Measurements from ENCODE around the gene CEP170B.

The CEP170B gene

GRCh38 chr14:104935955-104936354 is 70.9 kb downstream of the CEP170B start:
- Histone ChIP-seq H3K9me2 (replicated peaks; ENCODE audit: low read depth, low read length) (no peaks in the 10 kb centered on the region), H4K20me1 (ENCODE audit: insufficient read depth, low read length, poor library complexity, severe bottlenecking) (no peaks in the 10 kb centered on the region), H3K27me3 (ENCODE audit: insufficient read depth, low read length, poor library complexity, severe bottlenecking) (no peaks in the 10 kb centered on the region), H3K9ac (ENCODE audit: low read depth, low read length, poor library complexity, severe bottlenecking) (no peak overlapping the region), H3K79me2 (ENCODE audit: insufficient read depth, low read length) (no peaks in the 10 kb centered on the region), H3K4me2 (ENCODE audit: low read depth, low read length, poor library complexity, severe bottlenecking) (no peak overlapping the region), H3K36me3 (ENCODE audit: insufficient read depth, low read length) (no peaks in the 10 kb centered on the region), H2AFZ (ENCODE audit: low read length) (no peak overlapping the region), H3F3A (ENCODE audit: low read depth) (no peaks in the 10 kb centered on the region), H3K4me1 (ENCODE audit: insufficient read depth, low read length, poor library complexity, severe bottlenecking) (no peaks in the 10 kb centered on the region), H3K4me3 (ENCODE audit: low read length, poor library complexity, severe bottlenecking) (no peak overlapping the region), H3K9me3 (ENCODE audit: insufficient read depth, low read depth, low read length) (no peaks in the 10 kb centered on the region)
- TF ChIP-seq, protein P1, sequence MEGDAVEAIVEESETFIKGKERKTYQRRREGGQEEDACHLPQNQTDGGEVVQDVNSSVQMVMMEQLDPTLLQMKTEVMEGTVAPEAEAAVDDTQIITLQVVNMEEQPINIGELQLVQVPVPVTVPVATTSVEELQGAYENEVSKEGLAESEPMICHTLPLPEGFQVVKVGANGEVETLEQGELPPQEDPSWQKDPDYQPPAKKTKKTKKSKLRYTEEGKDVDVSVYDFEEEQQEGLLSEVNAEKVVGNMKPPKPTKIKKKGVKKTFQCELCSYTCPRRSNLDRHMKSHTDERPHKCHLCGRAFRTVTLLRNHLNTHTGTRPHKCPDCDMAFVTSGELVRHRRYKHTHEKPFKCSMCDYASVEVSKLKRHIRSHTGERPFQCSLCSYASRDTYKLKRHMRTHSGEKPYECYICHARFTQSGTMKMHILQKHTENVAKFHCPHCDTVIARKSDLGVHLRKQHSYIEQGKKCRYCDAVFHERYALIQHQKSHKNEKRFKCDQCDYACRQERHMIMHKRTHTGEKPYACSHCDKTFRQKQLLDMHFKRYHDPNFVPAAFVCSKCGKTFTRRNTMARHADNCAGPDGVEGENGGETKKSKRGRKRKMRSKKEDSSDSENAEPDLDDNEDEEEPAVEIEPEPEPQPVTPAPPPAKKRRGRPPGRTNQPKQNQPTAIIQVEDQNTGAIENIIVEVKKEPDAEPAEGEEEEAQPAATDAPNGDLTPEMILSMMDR (conservative IDR thresholded peaks at IDR 0.05; ENCODE audit: low read length) = no peak
- no peak for TF ChIP-seq EZH2phosphoT487 (IDR thresholded peaks at IDR 0.05; ENCODE audit: borderline replicate concordance)

GRCh38 chr14:104936361-104937155 is 71.5 kb downstream of the CEP170B start:
- Histone ChIP-seq H2AFZ (ENCODE audit: low read length) (no peak overlapping the region), H4K20me1 (ENCODE audit: insufficient read depth, low read length, poor library complexity, severe bottlenecking) (no peaks in the 10 kb centered on the region), H3K79me2 (ENCODE audit: insufficient read depth, low read length) (no peaks in the 10 kb centered on the region), H3K4me2 (ENCODE audit: low read depth, low read length, poor library complexity, severe bottlenecking) (no peak overlapping the region), H3K27me3 (ENCODE audit: insufficient read depth, low read length, poor library complexity, severe bottlenecking) (no peaks in the 10 kb centered on the region), H3K9ac (ENCODE audit: low read depth, low read length, poor library complexity, severe bottlenecking) (no peak overlapping the region), H3K4me1 (ENCODE audit: insufficient read depth, low read length, poor library complexity, severe bottlenecking) (no peaks in the 10 kb centered on the region), H3K9me3 (ENCODE audit: insufficient read depth, low read depth, low read length) (no peaks in the 10 kb centered on the region), H3K4me3 (ENCODE audit: low read length, poor library complexity, severe bottlenecking) (no peak overlapping the region), H3K9me2 (replicated peaks; ENCODE audit: low read depth, low read length) (no peaks in the 10 kb centered on the region), H3F3A (ENCODE audit: low read depth) (no peaks in the 10 kb centered on the region), H3K36me3 (ENCODE audit: insufficient read depth, low read length) (no peaks in the 10 kb centered on the region)
- TF ChIP-seq, protein P1 (conservative IDR thresholded peaks at IDR 0.05; ENCODE audit: low read length) = no peak
- no peak for TF ChIP-seq EZH2phosphoT487 (IDR thresholded peaks at IDR 0.05; ENCODE audit: borderline replicate concordance)

DNA sequence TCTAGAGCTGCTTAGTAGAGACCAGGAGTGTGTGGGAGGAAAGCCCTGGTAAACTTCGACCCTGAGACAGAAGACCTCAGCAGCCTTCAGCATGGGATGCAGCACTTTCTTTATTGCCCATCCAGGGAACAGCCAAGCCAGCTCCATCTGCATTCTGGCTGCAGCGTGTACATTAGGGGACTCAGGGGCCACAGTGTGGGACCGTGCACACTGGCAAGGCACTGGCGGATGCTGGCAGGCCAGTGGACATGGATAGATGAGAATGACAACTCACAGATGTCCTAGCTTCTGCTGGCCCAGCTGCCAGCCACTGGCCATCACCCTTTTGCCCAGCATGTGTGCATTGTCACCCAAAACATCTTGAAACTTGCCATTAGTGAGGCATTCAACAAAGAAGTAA is 72.1 kb downstream of the CEP170B start:
- no peaks in the 10 kb centered on the region for H3F3A ChIP-seq (ENCODE audit: low read depth)
- no peaks in the 10 kb centered on the region for H3K9me2 ChIP-seq (replicated peaks; ENCODE audit: low read depth, low read length)
- H3K79me2 ChIP-seq (ENCODE audit: insufficient read depth, low read length) = no peaks in the 10 kb centered on the region
- no peak overlapping the region for H3K9ac ChIP-seq (ENCODE audit: low read depth, low read length, poor library complexity, severe bottlenecking)
- no peak overlapping the region for H3K4me2 ChIP-seq (ENCODE audit: low read depth, low read length, poor library complexity, severe bottlenecking)
- no peaks in the 10 kb centered on the region for H3K36me3 ChIP-seq (ENCODE audit: insufficient read depth, low read length)
- no peaks in the 10 kb centered on the region for H3K4me1 ChIP-seq (ENCODE audit: insufficient read depth, low read length, poor library complexity, severe bottlenecking)
- TF ChIP-seq, protein P1 (conservative IDR thresholded peaks at IDR 0.05; ENCODE audit: low read length) = no peak
- no peak for TF ChIP-seq EZH2phosphoT487 (IDR thresholded peaks at IDR 0.05; ENCODE audit: borderline replicate concordance)
- no peak overlapping the region for H2AFZ ChIP-seq (ENCODE audit: low read length)
- H4K20me1 ChIP-seq (ENCODE audit: insufficient read depth, low read length, poor library complexity, severe bottlenecking) = no peaks in the 10 kb centered on the region
- H3K4me3 ChIP-seq (ENCODE audit: low read length, poor library complexity, severe bottlenecking) = no peak overlapping the region
- no peaks in the 10 kb centered on the region for H3K27me3 ChIP-seq (ENCODE audit: insufficient read depth, low read length, poor library complexity, severe bottlenecking)
- no peaks in the 10 kb centered on the region for H3K9me3 ChIP-seq (ENCODE audit: insufficient read depth, low read depth, low read length)

Measured in Loucy (cell line).